ENCODE measurements around the gene ZDHHC6. TPM values are rescaled to one million over a fixed set of nuclear protein-coding genes. Genes with fewer than 3 reads are reported as not detected.

The ZDHHC6 gene
- total RNA-seq, 4 donors from 2014 or later, result 20.2 to 44.1 (median 31.8) TPM

DNA sequence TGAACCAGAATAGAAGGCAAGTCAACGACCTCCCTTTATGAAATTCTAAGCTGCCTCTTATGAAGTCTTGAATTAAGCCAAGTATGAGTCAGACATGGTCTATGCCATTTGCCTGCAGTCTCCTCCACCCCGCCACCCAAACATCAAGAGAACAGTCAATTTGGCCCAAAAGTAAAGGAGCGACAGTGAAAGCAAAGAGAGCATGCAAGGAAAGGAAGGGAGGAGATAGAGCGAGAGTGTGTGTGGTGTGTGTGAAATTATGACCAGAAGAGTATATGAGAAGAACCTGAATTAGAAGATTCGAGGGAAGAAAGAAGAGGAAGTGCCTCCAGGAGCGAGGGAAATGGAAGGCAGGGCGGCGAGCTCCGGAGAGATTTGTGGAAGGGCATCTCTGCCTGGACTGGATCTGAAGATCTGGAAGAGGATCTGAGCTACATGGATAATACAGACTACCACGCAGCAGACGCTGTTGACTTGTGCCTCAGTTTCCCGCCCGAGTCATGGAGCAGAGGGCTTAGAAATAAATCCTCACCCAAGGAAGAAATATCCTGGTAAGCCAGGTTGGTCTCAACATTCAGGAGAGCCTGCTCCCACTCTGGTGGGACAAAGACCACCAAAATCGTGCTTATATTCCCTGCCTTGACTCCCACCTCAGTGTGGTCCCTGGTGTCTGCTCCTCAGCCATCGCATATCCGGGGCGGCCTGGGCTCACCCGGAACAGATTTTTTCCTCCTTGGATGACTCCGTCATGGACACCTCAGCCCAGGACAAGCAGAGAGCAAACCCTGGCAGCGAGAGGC is 459 bp downstream of the ZDHHC6 start:
- peak overlapping the region; percentile 73 to 95 (median 82) for H3K4me3 ChIP-seq
- H3K27me3 ChIP-seq, result no peaks in the 10 kb centered on the region
- peak in 1 of 2 donors; percentile 5 for DNase-seq (ENCODE audit: low spot score in 2 of 2)
- peak overlapping the region; percentile 79 to 95 (median 90) for H3K27ac ChIP-seq
- 5 to 6% methylated on average over 16 to 20 of the region's 20 CpGs for WGBS, 2 donors
- no peaks in the 10 kb centered on the region for H3K9me3 ChIP-seq
- TF ChIP-seq POLR2A (IDR thresholded peaks at IDR 0.05) (no peak), EP300 (IDR thresholded peaks at IDR 0.05) (no peak)
- TF ChIP-seq, protein P1, sequence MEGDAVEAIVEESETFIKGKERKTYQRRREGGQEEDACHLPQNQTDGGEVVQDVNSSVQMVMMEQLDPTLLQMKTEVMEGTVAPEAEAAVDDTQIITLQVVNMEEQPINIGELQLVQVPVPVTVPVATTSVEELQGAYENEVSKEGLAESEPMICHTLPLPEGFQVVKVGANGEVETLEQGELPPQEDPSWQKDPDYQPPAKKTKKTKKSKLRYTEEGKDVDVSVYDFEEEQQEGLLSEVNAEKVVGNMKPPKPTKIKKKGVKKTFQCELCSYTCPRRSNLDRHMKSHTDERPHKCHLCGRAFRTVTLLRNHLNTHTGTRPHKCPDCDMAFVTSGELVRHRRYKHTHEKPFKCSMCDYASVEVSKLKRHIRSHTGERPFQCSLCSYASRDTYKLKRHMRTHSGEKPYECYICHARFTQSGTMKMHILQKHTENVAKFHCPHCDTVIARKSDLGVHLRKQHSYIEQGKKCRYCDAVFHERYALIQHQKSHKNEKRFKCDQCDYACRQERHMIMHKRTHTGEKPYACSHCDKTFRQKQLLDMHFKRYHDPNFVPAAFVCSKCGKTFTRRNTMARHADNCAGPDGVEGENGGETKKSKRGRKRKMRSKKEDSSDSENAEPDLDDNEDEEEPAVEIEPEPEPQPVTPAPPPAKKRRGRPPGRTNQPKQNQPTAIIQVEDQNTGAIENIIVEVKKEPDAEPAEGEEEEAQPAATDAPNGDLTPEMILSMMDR (IDR thresholded peaks at IDR 0.05), result no peak
- peaks cover 0 to 43% (median 0%) of the 10 kb centered on the region in 3 donors for H3K36me3 ChIP-seq
- H3K4me1 ChIP-seq, result peaks cover 0 to 54% (median 13%) of the 10 kb centered on the region in 4 donors

DNA sequence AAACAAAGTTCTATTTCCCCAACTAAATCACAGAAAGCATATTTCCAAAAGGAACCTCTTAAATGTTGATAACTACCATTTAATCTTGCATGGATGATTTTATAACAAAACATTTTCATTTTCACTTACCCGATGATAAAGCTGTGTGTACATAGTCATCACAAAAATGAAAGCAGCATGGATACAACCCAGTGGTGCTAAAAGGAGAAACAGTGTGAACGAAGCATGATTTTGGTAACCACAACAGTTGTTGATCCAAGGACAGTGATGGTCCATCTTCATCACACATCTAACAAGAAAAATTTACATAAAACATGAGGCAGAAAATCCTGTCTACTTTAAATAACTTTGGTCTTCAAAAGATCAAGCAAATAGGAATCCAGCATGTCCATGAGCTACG is 4.7 kb downstream of the ZDHHC6 start:
- Histone ChIP-seq H3K27me3 (no peaks in the 10 kb centered on the region), H3K4me1 (peaks cover 0 to 31% (median 0%) of the 10 kb centered on the region in 4 donors), H3K27ac (no peak overlapping the region), H3K4me3 (no peak overlapping the region), H3K9me3 (no peaks in the 10 kb centered on the region), H3K36me3 (peaks cover 2 to 79% (median 7%) of the 10 kb centered on the region in 3 donors)
- 51 to 54% methylated on average over 3 of the region's 3 CpGs for WGBS, 2 donors
- TF ChIP-seq, protein P1 (IDR thresholded peaks at IDR 0.05), result no peak
- TF ChIP-seq EP300 (IDR thresholded peaks at IDR 0.05) (no peak), POLR2A (IDR thresholded peaks at IDR 0.05) (no peak)
- no peak for DNase-seq (ENCODE audit: low spot score in 2 of 2)

DNA sequence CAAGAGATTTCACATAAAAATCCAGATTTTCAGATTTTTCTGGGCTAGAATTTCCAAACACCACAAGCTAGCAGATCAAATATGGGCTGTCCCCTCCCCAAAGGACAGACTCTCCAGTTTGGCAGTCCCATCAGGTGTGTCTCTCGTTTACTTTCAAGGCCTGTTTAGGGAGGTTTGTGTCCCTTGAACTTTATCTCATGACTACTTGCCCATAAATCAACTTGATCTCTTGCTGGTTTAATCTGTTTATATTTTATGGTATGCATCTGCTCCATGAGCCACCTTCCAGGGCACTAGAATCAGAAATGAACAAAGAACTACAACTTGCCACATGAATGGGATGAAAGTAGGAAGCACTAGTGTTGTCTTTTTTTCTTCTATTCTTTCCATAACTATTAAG is 5.2 kb downstream of the ZDHHC6 start:
- Histone ChIP-seq H3K4me3 (no peak overlapping the region), H3K36me3 (peaks cover 2 to 85% (median 7%) of the 10 kb centered on the region in 3 donors), H3K27ac (no peak overlapping the region), H3K9me3 (no peaks in the 10 kb centered on the region), H3K4me1 (peaks cover 0 to 31% (median 0%) of the 10 kb centered on the region in 4 donors), H3K27me3 (no peaks in the 10 kb centered on the region)
- WGBS, 2 donors, result 76 to 100% methylated on average over 1 of the region's 1 CpG
- DNase-seq (ENCODE audit: low spot score in 2 of 2), result no peak
- TF ChIP-seq EP300 (IDR thresholded peaks at IDR 0.05) (no peak), POLR2A (IDR thresholded peaks at IDR 0.05) (no peak)
- TF ChIP-seq, protein P1 (IDR thresholded peaks at IDR 0.05), result no peak

DNA sequence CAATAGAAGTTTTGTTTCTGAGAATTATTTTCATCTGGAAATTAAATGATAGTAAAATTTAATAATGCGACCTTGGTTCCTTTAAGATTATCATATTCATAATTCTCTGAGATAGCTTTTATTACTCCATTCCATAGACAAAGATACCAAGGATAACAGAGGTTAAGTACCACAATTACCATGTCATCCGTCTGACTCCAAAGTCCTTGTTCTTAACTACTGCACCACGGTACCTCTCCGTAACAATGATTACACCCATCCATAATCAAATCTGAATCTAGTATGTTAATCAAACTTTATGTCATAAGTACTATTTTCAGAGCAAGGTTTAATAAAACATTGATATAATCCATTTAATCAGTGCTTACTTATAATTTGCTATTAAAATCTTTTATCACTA is 8.4 kb downstream of the ZDHHC6 start:
- peaks cover 2 to 90% (median 7%) of the 10 kb centered on the region in 3 donors for H3K36me3 ChIP-seq
- H3K4me1 ChIP-seq, result peaks cover 0 to 2% (median 0%) of the 10 kb centered on the region in 4 donors
- no peak overlapping the region for H3K4me3 ChIP-seq
- H3K9me3 ChIP-seq, result no peaks in the 10 kb centered on the region
- no peak for TF ChIP-seq POLR2A (IDR thresholded peaks at IDR 0.05)
- TF ChIP-seq EP300 (IDR thresholded peaks at IDR 0.05), result no peak
- TF ChIP-seq, protein P1 (IDR thresholded peaks at IDR 0.05), result no peak
- no peak for DNase-seq (ENCODE audit: low spot score in 2 of 2)
- H3K27me3 ChIP-seq, result no peaks in the 10 kb centered on the region
- 90 to 92% methylated on average over 4 of the region's 4 CpGs for WGBS, 2 donors
- H3K27ac ChIP-seq, result no peak overlapping the region

DNA sequence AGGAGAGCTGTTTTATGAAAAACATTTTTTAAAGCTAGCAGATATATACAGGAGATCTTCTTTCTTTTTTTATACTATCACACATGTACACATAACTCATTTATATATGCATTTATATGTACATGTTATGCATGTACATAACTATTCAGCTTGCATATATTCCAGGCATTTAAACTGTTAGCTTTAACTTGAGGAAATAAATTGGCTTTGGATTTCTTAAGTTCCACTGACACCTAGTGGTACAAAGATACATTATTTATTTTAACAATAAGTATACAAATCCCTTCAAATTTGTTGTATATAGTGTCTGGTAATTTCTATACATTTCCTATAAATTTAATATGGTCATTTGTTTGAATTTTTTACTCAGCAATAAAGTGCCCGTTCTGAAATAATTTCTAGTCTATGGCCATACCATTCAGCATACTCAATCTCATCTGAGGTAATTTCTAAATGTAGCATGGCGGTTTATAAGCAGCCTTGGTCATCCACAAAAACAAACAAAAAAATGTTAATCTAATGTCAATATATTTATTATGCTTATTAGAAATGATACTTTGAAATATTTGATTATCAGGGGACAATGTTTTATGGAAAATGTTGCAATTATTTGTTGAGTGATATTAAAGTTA is 11.6 kb downstream of the ZDHHC6 start:
- no peak overlapping the region for H3K27ac ChIP-seq
- no peak overlapping the region for H3K4me3 ChIP-seq
- no peaks in the 10 kb centered on the region for H3K9me3 ChIP-seq
- peaks cover 2 to 90% (median 13%) of the 10 kb centered on the region in 3 donors for H3K36me3 ChIP-seq
- H3K27me3 ChIP-seq, result no peaks in the 10 kb centered on the region
- H3K4me1 ChIP-seq, result no peaks in the 10 kb centered on the region
- WGBS, 2 donors, result 89% methylated on average over 2 of the region's 2 CpGs
- TF ChIP-seq POLR2A (IDR thresholded peaks at IDR 0.05), result no peak
- TF ChIP-seq, protein P1 (IDR thresholded peaks at IDR 0.05), result peak; percentile 18 to 59 (median 38)
- no peak for DNase-seq (ENCODE audit: low spot score in 2 of 2)

All from tibial nerve (tissue), 4 donors.